HG02852 (cell line): Measurements from ENCODE around the gene CHST11.

Experiments used
- ATAC-seq: cut with Tn5 transposase; IDR thresholded peaks from one replicate; pipeline ENCODE4 v1.9.1; 2021; ENCODE audit warnings: mild to moderate bottlenecking, moderate library complexity; ENCODE audit not compliant: unreplicated experiment

Gene CHST11

DNA sequence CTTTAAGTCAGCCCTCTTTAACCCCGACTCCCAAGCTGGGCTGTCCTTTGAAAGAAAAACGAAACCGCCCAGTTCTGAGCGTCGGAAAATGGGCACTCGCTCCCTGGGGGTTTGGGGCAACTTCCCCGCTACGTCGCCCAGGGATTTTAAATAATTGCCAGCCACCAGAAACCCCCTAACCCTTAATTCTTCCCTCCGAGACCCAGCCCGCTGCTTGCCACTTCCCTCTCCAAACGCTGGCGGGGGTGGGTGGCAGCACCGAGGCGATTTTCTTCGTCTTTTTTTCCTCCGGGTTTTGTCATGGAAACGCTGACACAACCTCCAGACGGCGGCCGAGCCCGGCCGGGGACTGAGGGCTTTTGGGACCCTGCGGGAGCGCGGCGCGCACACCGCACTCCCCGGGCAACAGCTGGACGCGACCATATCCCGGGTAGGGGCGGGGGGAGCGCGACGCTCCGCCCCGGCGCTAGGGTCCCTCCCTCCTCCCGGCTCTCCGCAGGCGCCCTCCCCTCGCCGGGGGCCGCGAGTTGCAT is at the start of gene CHST11:
CHST11 (plus strand) TSS at position 532 of the 533 bp plus-strand sequence.
- ATAC-seq = peak; percentile 73

GRCh38 chr12:104407438-104407837 is 49.3 kb upstream of the CHST11 start:
- no peak for ATAC-seq

GRCh38 chr12:104407922-104408321 is 48.8 kb upstream of the CHST11 start:
- ATAC-seq = no peak

DNA sequence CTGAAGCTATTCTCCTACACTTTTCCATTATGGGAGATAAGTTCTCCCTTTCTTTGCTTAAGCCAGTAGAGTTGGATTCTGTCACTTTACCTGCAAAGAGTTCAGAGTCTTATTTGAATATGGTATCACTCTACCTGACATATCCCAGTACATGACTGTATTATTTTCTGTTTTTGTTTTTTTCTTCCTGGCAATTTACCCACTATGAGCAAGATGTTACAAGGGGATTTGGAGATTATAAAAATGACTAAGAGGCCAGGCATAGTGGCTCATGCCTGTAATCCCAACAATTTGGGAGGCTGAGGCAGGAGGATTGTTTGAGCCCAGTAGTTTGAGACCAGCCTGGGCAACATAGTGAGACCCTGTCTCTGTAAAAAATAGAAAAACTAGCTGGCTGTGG is 46.4 kb upstream of the CHST11 start:
- ATAC-seq = no peak

DNA sequence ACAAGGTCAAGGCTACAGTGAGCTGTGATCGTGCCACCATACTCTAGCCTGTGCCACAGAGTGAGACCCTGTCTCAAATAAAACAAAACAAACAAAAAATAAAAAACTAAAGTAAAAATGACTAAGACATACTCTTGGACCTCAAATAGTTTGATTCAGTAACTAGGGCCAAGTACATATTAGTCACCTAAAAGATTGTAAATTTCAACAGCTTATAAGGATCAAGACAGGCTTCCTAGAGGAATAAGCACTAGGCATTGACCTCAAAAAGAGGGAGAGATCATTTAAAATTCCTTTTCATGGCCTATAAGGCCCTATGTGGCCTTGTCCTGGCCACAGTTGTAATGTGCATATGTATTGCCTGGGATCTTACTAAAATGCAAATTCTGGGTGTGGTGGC is 46.0 kb upstream of the CHST11 start:
- ATAC-seq = no peak

- ATAC-seq = no peak
Measured at GRCh38 chr12:104411826-104412641, 44.7 kb upstream of the CHST11 start.

DNA sequence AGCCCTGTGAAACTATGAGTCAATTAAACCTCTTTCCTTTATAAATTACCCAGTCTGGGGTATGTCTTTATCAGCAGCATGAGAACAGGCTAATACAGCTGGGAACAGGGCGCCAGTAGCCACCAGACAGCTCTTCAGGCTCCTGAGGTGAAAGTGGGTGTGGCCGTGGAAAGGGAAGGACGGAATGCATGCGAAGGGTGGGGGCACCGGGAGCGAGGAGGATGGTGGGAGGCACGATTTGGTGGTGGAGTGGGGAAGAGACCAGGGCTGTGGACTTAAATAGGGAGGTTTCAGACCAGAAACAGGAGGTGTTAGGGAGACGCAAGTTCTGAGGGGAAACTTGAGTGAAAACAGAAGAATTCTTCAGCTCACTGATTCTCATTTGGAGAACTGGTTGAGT is 44.1 kb upstream of the CHST11 start:
- no peak for ATAC-seq

DNA sequence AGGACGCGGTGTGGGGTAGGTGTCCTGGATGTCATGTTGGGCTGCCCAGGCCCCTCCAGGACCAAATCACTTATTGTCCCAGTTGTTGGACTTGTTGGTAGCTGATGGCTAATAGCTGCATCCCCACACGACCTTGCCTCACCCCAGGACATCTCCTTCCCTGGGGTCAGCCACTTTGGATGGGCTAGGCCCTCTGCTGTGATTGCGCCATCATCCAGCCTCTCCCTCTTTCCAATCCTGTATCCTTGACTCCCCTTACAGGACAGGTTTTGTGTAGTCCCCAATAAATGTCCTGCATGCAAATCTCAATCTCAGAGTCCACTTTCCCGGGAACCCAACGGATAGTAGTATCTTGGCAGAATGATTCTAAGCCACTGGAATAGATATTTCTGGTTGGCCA is 43.4 kb upstream of the CHST11 start:
- no peak for ATAC-seq

DNA sequence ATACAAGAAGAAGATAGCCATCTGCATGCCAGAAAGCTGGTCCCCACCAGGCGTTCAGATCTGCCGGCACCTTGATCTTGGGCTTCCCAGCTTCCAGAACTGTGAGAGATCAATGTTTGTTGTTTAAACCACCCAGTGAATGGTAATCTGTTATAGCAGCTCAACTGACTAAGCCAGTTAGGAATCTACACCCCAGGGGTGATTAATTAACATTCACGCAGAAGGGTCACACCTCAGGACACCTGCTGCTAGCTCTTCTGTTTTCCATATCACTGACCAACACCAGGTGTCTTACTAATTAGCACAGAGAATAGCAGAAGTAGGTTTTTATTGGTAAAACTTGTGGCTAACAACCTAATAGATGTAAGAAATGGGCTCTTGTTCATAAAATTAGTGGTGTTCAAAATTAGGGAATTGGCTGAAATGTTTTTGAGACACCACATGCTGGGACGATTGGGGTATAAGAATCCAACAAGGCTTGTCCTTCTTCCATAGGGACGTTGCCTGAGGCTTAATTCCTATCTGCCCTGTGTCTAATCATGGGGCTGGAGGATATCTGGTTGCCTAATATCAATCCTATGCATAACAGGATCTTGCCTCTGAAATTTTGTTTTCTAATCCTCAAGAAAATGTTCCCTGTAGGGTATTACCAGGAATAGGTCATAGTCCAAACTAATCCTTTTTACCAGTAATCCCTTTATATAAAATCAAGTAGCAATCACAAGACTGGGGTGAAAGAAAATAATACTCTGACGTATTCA is 42.0 kb upstream of the CHST11 start:
- ATAC-seq = no peak

- no peak for ATAC-seq
Measured at GRCh38 chr12:104415342-104415980, 41.3 kb upstream of the CHST11 start.

DNA sequence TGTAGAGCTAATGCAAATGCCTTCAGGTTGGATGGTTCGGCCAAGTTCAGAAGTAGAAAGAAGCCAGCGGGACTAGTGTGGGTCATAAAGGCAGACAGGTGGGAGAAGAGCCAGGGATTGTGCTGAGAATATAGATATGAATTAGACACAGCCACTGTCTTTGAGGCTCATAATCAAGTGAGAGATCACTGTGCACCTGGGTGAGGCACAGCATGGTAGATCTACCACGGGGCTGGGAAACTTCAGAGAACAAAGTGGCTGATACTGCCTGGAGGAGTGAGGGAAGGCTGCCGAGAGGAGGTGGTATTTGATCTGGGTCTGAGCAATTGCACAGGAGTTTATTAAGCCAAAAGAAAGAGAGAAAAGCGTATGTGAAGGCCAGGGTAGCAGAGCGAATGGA is 40.6 kb upstream of the CHST11 start:
- ATAC-seq = no peak

DNA sequence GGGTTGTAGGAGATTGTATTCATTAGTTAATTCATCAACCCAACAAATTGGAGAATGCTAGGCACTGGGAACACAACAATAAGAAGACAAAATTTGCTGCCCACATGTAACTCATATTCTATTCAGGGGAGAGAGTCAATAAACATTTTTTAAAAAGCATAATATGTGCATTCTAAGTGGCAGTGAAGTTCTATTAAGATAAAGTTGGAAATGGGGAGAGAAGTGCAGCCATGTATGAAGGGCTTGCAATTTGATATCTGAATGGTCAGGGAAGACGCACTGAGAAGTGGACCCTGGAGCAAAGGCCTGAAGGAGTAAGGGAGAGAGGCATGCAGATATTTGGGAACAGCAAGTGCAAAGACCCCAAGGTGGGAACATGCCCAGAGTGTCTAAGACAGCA is 40.2 kb upstream of the CHST11 start:
- no peak for ATAC-seq

DNA sequence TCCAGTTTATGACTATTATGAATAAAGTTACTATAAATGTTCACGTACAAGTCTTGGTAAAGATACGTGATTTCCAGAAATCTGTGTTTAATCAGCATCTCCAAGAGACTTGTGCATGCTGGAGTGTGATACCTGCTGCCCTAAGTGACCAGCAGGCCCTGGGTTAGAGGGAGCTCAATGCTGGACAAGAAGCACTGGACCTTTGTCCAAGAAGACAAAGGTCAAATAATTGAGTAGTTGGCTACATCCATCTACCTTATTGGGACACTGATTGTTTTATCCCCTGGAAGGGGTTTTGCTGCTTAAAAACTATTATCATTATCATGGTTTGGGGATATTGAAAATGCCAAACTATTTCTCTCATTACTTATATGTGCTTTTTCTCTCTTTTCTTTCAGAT is 37.0 kb upstream of the CHST11 start:
- no peak for ATAC-seq

DNA sequence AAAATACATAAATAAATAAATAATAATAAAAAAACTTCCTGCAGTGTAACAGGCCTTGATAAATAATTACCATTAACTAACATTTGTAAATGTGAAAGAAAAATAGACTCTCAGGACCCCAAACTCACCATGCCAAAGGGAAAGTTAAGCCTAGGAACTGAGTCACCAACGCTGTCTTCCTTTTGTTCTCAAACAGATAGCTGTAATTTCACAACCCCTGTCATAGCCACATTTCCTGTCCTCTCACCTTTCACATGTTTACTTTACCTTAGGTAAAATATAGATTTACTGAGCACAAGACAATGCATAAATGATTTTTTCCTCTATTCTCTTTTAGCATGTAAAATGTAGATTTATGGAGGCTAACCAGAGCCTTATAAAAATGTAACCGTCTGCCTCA is 35.9 kb upstream of the CHST11 start:
- ATAC-seq = no peak

DNA sequence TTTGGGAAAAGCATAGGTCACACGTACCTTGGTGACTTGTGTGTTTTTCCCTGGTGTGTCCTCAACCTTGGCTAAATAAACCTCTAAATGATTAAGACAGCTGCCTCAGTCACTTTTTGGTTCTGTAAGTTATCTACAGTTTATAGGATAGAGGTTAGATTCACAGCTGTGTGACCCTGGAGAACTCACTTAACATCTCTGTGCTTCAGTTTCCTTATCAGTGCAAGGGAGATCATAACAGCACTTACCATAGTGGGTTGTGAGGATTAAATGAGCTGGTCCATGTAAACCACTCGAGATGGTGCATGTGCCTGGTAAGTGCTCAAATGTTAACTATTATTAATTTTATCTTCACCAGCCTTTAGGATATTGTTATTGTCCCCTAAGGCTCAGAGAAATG is 35.4 kb upstream of the CHST11 start:
- no peak for ATAC-seq

DNA sequence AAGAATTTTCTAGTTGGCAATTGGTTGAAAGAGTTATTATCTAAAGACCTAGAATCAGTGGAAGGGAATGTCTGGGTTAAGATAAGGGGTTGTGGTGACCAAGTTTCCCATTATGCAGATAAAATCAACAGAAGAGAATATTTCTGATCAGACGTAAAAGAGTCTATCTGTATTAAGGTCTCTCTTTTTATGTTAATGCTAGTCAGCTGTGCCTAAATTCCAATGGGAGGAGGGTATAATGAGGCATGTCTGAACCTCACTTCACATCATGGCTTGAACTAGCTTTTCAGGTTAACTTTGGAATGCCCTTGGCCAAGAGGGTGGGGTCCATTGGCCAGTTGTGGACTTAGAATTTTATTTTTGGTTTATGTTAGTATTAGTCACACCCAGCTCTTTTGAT is 34.3 kb upstream of the CHST11 start:
- ATAC-seq = no peak

GRCh38 chr12:104423273-104423672 is 33.5 kb upstream of the CHST11 start:
- ATAC-seq = no peak

GRCh38 chr12:104423809-104424208 is 32.9 kb upstream of the CHST11 start:
- no peak for ATAC-seq

GRCh38 chr12:104424955-104425354 is 31.8 kb upstream of the CHST11 start:
- ATAC-seq = no peak

DNA sequence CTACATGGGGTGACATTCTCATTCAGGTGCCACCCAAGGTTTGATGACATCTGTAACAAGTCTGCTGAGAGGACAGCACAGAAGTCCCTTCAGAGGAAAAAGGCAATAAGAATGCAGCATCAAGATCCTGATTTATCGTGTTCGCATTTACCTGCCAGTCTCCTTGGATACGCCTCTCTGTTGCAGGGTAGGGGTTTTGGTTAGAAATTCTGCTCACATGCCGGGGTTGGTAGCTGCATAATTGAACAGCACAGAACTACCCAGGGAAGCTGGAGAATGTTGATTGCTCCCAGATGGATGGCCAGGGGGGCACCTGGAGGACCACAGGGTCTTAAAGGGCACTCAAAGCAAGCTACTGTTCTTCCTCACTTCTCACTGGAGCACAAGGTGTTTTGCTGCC is 31.1 kb upstream of the CHST11 start:
- ATAC-seq = no peak

DNA sequence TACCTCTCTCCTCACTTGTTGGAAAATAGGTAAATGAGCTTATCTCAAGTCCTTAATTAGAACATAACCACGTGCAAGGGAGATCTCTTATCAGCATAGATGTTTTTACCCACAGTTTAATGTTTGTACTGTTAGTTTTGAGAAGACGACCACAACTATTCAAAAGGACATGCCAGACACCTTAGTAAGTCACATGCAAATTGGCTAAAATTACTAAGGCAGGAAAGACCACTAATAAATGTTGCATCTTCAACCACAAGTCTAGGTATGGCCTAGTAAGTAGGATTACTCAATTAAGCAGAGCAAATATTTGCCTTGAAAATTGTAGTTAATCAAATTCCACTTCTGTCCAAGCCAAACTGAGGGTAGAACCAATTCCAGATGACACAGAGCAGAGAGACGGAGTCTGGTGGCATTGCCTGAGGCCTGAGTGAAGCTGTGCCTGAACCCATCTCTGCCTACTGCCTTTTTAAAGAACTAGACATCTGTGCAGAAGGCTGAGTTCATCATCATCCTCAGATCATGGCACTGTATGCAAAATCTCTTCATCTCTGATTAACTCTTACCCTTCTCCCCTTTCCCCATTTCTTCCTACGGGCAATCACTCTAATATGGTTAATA is 29.7 kb upstream of the CHST11 start:
- no peak for ATAC-seq
